Transverse colon (tissue), 4 donors: Measurements from ENCODE around the gene ZNF621. TPM values are rescaled to one million over a fixed set of nuclear protein-coding genes. Genes with fewer than 3 reads are reported as not detected.
"Not testable (repeated sequence)": the region's sequence is repeated elsewhere in the genome, so short reads cannot be mapped to it uniquely, and the experiment has no call there.

ENCODE experiments used
- DNase-seq: peaks from one replicate; pipeline ENCODE4 v3.0.0-alpha.2; 2019
- H3K27ac ChIP-seq, 4 donors: fragments of 200-600 bp; sonication (generic); 2 replicates each; pipeline ENCODE4 v1.5.1; 2016 to 2018; ENCODE audit warnings: inconsistent platforms in 4 of 4
- H3K27me3 ChIP-seq: fragments of 200-600 bp; sonication (generic); 2 replicates; pipeline ENCODE4 v1.5.1; 2017; ENCODE audit warnings: inconsistent platforms
- H3K36me3 ChIP-seq, 4 donors: fragments of 200-600 bp; sonication (generic); 2 replicates each; pipeline ENCODE4 v1.5.1; 2017 to 2019; ENCODE audit warnings: inconsistent platforms in 4 of 4
- H3K4me1 ChIP-seq, 4 donors: fragments of 200-600 bp; sonication (generic); 2 replicates each; pipeline ENCODE4 v1.5.1; 2017 to 2020; ENCODE audit warnings: inconsistent platforms in 4 of 4
- H3K4me3 ChIP-seq, 4 donors: fragments of 200-600 bp; sonication (generic); 1 replicate in 1 of 4; 2 replicates in 3 of 4; pipeline versions ENCODE4 v1.5.1 to v1.6.1; 2017 to 2019; ENCODE audit warnings: inconsistent platforms in 4 of 4
- H3K9me3 ChIP-seq, 2 donors: fragments of 200-600 bp; sonication (generic); 2 replicates each; pipeline ENCODE4 v1.5.1; 2017 to 2019; ENCODE audit warnings: inconsistent platforms in 2 of 2
- CTCF ChIP-seq, 5 experiments: fragments of 200-600 bp in 3 of 5; fragments of 450-650 bp in 2 of 5; sonication (generic) in 3 of 5; IDR thresholded peaks; 1 replicate in 2 of 5; 2 replicates in 3 of 5; pipeline ENCODE4 v1.5.1; 2016 to 2017; ENCODE audit warnings: antibody characterized with exemption in 5 of 5, inconsistent platforms in 3 of 5, mild to moderate bottlenecking in 2 of 5, moderate library complexity in 1 of 5
- EP300 ChIP-seq: sonication (generic); formaldehyde crosslinking; IDR thresholded peaks from one replicate; pipeline ENCODE4 v1.6.1; 2017; ENCODE audit warnings: antibody characterized with exemption, low read depth
- POLR2A ChIP-seq: fragments of 450-650 bp; IDR thresholded peaks from one replicate; pipeline ENCODE4 v1.6.1; 2016; ENCODE audit warnings: antibody characterized with exemption, mild to moderate bottlenecking, moderate library complexity
- POLR2AphosphoS5 ChIP-seq, 3 donors: sonication (generic); formaldehyde crosslinking; IDR thresholded peaks; one replicate each; pipeline ENCODE4 v1.6.1; 2016; ENCODE audit warnings: antibody characterized with exemption in 3 of 3
- WGBS, 2 donors: methylation state at CpG; one replicate each; pipeline ENCODE4 v1.1.5; 2018; ENCODE audit warnings: low coverage in 1 of 2; 5-methylcytosine and 5-hydroxymethylcytosine counted together
- in situ Hi-C, 4 donors: fragments of 200-750 bp; cut with MboI; loops; one replicate each; pipeline versions ENCODE4 v1.15.0 to v1.15.1; 2017; ENCODE audit warnings: low sequenced_read_pairs in 3 of 4, low pct_ligation_motif_present in 1 of 4, low pct_unique_long_range_greater_than_20kb in 1 of 4
- intact Hi-C: fragments of 100-400 bp; cut with DNase I; formaldehyde crosslinking; loops from one replicate; pipeline ENCODE4 v1.15.1; 2023; ENCODE audit warnings: low total_unique reads
- total RNA-seq, 4 donors: library from RNA; depleted of rRNA; stranded (reverse); fragments of >200 nt; gene quantifications; one replicate each; pipeline ENCODE4 v1.1.0, GENCODE V29; 2016

Gene ZNF621
- total RNA-seq, 4 donors from 2014 or later = 11.9 to 21.9 (median 16.2) TPM

GRCh38 chr3:40557575-40558161 lies 32.9 kb downstream of the ZNF621 start:
- TF ChIP-seq POLR2AphosphoS5 (IDR thresholded peaks at IDR 0.05) (no peak), POLR2A (no peak), CTCF (IDR thresholded peaks at IDR 0.05) (no peak), EP300 (no peak)
- intact Hi-C loops (no loop called here), in situ Hi-C loops (no loop called here)
- Histone ChIP-seq H3K27me3 (no peaks in the 10 kb centered on the region), H3K9me3 (no peaks in the 10 kb centered on the region), H3K36me3 (no peaks in the 10 kb centered on the region), H3K4me1 (peaks cover 0 to 4% (median 0%) of the 10 kb centered on the region in 4 donors), H3K4me3 (no peak overlapping the region), H3K27ac (no peak overlapping the region)
- 66 to 69% methylated on average over 5 to 7 of the region's 7 CpGs for WGBS, 2 donors
- DNase-seq = no peak

DNA sequence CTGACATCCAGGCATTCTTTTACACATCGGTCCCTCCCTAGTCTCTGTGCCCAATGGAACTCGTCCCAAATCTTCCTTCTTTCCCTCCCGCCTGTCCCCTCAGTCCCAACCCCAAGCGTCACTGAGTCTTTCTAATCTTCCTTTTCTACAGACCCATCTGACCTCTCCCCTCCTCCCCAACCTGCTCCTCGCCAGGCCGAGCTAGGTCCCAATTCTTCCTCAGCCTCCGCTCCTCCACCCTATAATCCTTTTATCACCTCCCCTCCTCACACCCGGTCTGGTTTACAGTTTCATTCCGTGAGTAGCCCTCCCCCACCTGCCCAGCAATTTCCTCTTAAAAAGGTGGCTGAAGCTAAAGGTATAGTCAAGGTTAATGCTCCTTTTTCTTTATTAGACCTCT lies 37.7 kb downstream of the ZNF621 start:
- intact Hi-C loops, in situ Hi-C loops, H3K9me3 ChIP-seq, H3K27ac ChIP-seq, H3K36me3 ChIP-seq, DNase-seq, H3K4me3 ChIP-seq, H3K27me3 ChIP-seq, H3K4me1 ChIP-seq: not testable (repeated sequence)
- WGBS, 2 donors = 90 to 91% methylated on average over 9 of the region's 9 CpGs

GRCh38 chr3:40565629-40566028 lies 40.9 kb downstream of the ZNF621 start:
- H3K36me3 ChIP-seq, H3K9me3 ChIP-seq, in situ Hi-C loops, H3K4me1 ChIP-seq, DNase-seq, H3K27me3 ChIP-seq, H3K4me3 ChIP-seq, H3K27ac ChIP-seq, intact Hi-C loops: not testable (repeated sequence)
- WGBS, 2 donors = 79 to 80% methylated on average over 5 of the region's 5 CpGs

DNA sequence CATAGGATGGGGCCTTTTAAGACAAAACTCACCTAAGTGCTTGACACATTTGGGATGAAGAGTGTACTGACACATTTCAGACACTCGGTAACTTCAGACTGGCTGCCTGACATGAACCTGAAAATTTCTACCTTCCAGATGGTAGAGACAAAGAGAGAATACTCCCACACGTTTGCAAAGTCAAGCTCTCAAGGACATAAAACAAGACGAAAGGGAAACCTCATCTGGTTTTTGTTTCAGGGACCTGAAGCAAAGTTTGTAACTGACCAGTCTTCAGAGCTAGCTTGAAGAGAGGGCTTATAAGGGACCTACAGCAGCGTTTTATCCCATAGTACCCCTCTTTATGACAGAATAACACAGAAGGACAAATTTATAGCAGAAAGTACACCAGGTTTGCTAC lies 41.9 kb downstream of the ZNF621 start:
- no peaks in the 10 kb centered on the region for H3K4me1 ChIP-seq
- no peak for DNase-seq
- H3K27me3 ChIP-seq = no peaks in the 10 kb centered on the region
- intact Hi-C loops = no loop called here
- in situ Hi-C loops = no loop called here
- TF ChIP-seq POLR2A (no peak), CTCF (IDR thresholded peaks at IDR 0.05) (no peak), EP300 (no peak), POLR2AphosphoS5 (IDR thresholded peaks at IDR 0.05) (no peak)
- no peak overlapping the region for H3K27ac ChIP-seq
- no peak overlapping the region for H3K4me3 ChIP-seq
- H3K9me3 ChIP-seq = peaks cover 0 to 4% of the 10 kb centered on the region in 2 donors
- WGBS, 2 donors = 61 to 68% methylated on average over 4 of the region's 4 CpGs
- no peaks in the 10 kb centered on the region for H3K36me3 ChIP-seq

DNA sequence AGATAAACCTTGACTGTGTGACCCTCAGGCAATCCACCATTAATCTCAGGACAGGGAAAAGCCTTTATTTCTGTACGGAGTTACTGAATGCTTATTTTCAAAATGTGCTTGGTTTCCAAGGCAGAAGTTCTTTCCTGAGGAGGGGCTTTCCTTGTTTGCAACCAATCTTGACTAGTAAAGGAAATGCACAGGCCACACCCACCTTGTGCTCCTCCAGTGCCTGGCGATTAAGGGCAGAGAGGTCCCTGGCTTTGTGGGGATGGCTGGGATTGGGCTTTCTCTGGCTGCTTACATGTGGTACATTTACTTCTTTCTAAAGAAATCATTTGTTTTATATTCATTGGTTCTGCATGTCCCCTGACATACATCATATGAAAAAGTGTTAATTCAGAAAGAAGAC lies 47.8 kb downstream of the ZNF621 start:
- H3K4me3 ChIP-seq = no peak overlapping the region

More for the DNA sequence above, 47.8 kb downstream of the ZNF621 start:
- Histone ChIP-seq H3K9me3 (peaks cover 0 to 4% of the 10 kb centered on the region in 2 donors), H3K4me1 (no peaks in the 10 kb centered on the region), H3K27me3 (no peaks in the 10 kb centered on the region), H3K36me3 (no peaks in the 10 kb centered on the region), H3K27ac (no peak overlapping the region)
- TF ChIP-seq EP300 (no peak), POLR2AphosphoS5 (IDR thresholded peaks at IDR 0.05) (no peak), CTCF (IDR thresholded peaks at IDR 0.05) (no peak), POLR2A (no peak)
- in situ Hi-C loops = no loop called here
- DNase-seq = no peak
- intact Hi-C loops = no loop called here
- WGBS, 2 donors = 50 to 63% methylated on average over 2 of the region's 2 CpGs
